Measurements from ENCODE around the gene KLK1. TPM values are rescaled to one million over a fixed set of nuclear protein-coding genes. Genes with fewer than 3 reads are reported as not detected.

KLK1 gene
- total RNA-seq, 1 donor from 2014 or later, result not detected

GRCh38 chr19:50822661-50823208 is 852 bp downstream of the KLK1 start:
- Mint-ChIP-seq H3K4me1 (ENCODE audit: low read depth) (peaks cover 6% of the 10 kb centered on the region), H3K9me3 (ENCODE audit: low read depth) (peaks cover 8% of the 10 kb centered on the region), H3K27ac (no peak overlapping the region), H3K4me3 (ENCODE audit: low read depth) (no peak overlapping the region), H3K27me3 (peaks cover 79% of the 10 kb centered on the region), H3K36me3 (ENCODE audit: insufficient read depth) (no peaks in the 10 kb centered on the region)
- no peak for DNase-seq (ENCODE audit: low spot score, unreplicated experiment)
- TF ChIP-seq CTCF (IDR thresholded peaks at IDR 0.05; ENCODE audit: unreplicated experiment), result no peak

- DNase-seq (ENCODE audit: low spot score, unreplicated experiment), result no peak
- peaks cover 8% of the 10 kb centered on the region for H3K9me3 Mint-ChIP-seq (ENCODE audit: low read depth)
- peaks cover 6% of the 10 kb centered on the region for H3K4me1 Mint-ChIP-seq (ENCODE audit: low read depth)
- peaks cover 82% of the 10 kb centered on the region for H3K27me3 Mint-ChIP-seq
- no peak for TF ChIP-seq CTCF (IDR thresholded peaks at IDR 0.05; ENCODE audit: unreplicated experiment)
- no peaks in the 10 kb centered on the region for H3K36me3 Mint-ChIP-seq (ENCODE audit: insufficient read depth)
- H3K27ac Mint-ChIP-seq, result no peak overlapping the region
- H3K4me3 Mint-ChIP-seq (ENCODE audit: low read depth), result no peak overlapping the region
Measured at GRCh38 chr19:50821622-50822021, 2.0 kb downstream of the KLK1 start.

GRCh38 chr19:50821248-50821612 is 2.4 kb downstream of the KLK1 start:
- Mint-ChIP-seq H3K36me3 (ENCODE audit: insufficient read depth) (no peaks in the 10 kb centered on the region), H3K4me3 (ENCODE audit: low read depth) (no peak overlapping the region), H3K4me1 (ENCODE audit: low read depth) (peaks cover 6% of the 10 kb centered on the region), H3K9me3 (ENCODE audit: low read depth) (peaks cover 4% of the 10 kb centered on the region), H3K27ac (no peak overlapping the region), H3K27me3 (peaks cover 83% of the 10 kb centered on the region)
- no peak for DNase-seq (ENCODE audit: low spot score, unreplicated experiment)
- TF ChIP-seq CTCF (IDR thresholded peaks at IDR 0.05; ENCODE audit: unreplicated experiment), result no peak

- Mint-ChIP-seq H3K36me3 (ENCODE audit: insufficient read depth) (no peaks in the 10 kb centered on the region), H3K9me3 (ENCODE audit: low read depth) (no peaks in the 10 kb centered on the region), H3K27ac (no peak overlapping the region), H3K4me1 (ENCODE audit: low read depth) (peaks cover 6% of the 10 kb centered on the region), H3K27me3 (peaks cover 83% of the 10 kb centered on the region), H3K4me3 (ENCODE audit: low read depth) (no peak overlapping the region)
- no peak for DNase-seq (ENCODE audit: low spot score, unreplicated experiment)
- TF ChIP-seq CTCF (IDR thresholded peaks at IDR 0.05; ENCODE audit: unreplicated experiment), result no peak
Measured at GRCh38 chr19:50820549-50821247, 2.9 kb downstream of the KLK1 start.

GRCh38 chr19:50820086-50820485 is 3.5 kb downstream of the KLK1 start:
- no peaks in the 10 kb centered on the region for H3K36me3 Mint-ChIP-seq (ENCODE audit: insufficient read depth)
- no peak for DNase-seq (ENCODE audit: low spot score, unreplicated experiment)
- H3K4me1 Mint-ChIP-seq (ENCODE audit: low read depth), result peaks cover 6% of the 10 kb centered on the region
- TF ChIP-seq CTCF (IDR thresholded peaks at IDR 0.05; ENCODE audit: unreplicated experiment), result no peak
- no peak overlapping the region for H3K4me3 Mint-ChIP-seq (ENCODE audit: low read depth)
- no peak overlapping the region for H3K27ac Mint-ChIP-seq
- no peaks in the 10 kb centered on the region for H3K9me3 Mint-ChIP-seq (ENCODE audit: low read depth)
- peaks cover 87% of the 10 kb centered on the region for H3K27me3 Mint-ChIP-seq

Data from progenitor cell of endocrine pancreas (in vitro differentiated cells).